Breast epithelium (tissue), 3 donors: ENCODE results near the gene PRMT1.

Experiments used
- POLR2A ChIP-seq: fragments of 450-650 bp; IDR thresholded peaks from one replicate; pipeline ENCODE4 v1.6.1; 2016; ENCODE audit warnings: antibody characterized with exemption, mild to moderate bottlenecking, moderate library complexity
- TF ChIP-seq, protein P1 (sequence below), 3 donors: fragments of 450-650 bp; IDR thresholded peaks; one replicate each; pipeline ENCODE4 v1.5.1; 2016 to 2017; ENCODE audit warnings: antibody characterized with exemption in 3 of 3, mild to moderate bottlenecking in 3 of 3, moderate library complexity in 3 of 3

DNA sequence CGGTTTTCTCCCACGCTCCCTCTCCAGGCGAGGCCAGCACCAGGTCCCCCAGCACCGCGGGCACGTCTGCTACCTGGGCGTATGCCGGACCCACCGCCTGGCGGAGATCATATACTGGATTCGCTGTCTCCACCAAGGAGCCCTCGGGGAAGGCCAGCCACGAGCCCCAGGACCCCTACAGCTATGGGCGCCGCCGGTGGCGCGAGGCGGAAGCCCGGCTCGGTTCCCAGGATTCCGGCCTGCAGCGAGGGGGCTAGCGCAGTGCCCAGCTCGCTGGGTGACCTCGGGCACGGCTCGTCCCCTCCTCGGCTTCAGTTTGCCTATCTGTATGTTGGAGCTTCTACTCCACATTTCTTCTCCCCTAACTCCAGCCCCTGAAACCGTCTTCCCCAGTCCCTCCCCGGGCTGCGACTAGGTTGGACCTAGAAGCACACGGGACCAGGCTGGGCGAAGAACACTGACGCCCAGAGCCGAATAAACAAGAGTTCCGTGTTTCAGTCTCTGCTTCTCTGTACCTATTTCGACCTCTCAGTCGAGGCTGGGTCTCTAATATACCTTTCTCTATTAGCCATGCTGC, 13.1 kb downstream of the PRMT1 start:
- TF ChIP-seq, protein P1, sequence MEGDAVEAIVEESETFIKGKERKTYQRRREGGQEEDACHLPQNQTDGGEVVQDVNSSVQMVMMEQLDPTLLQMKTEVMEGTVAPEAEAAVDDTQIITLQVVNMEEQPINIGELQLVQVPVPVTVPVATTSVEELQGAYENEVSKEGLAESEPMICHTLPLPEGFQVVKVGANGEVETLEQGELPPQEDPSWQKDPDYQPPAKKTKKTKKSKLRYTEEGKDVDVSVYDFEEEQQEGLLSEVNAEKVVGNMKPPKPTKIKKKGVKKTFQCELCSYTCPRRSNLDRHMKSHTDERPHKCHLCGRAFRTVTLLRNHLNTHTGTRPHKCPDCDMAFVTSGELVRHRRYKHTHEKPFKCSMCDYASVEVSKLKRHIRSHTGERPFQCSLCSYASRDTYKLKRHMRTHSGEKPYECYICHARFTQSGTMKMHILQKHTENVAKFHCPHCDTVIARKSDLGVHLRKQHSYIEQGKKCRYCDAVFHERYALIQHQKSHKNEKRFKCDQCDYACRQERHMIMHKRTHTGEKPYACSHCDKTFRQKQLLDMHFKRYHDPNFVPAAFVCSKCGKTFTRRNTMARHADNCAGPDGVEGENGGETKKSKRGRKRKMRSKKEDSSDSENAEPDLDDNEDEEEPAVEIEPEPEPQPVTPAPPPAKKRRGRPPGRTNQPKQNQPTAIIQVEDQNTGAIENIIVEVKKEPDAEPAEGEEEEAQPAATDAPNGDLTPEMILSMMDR (IDR thresholded peaks at IDR 0.05) = no peak
- no peak for TF ChIP-seq POLR2A
